Measurements from ENCODE around the gene SMCHD1. TPM values are rescaled to one million over a fixed set of nuclear protein-coding genes. Genes with fewer than 3 reads are reported as not detected.
"Not testable (repeated sequence)": the region's sequence is repeated elsewhere in the genome, so short reads cannot be mapped to it uniquely, and the experiment has no call there.

SMCHD1 gene
- total RNA-seq, 4 donors from 2014 or later, result 57.2 to 204 (median 105) TPM

DNA sequence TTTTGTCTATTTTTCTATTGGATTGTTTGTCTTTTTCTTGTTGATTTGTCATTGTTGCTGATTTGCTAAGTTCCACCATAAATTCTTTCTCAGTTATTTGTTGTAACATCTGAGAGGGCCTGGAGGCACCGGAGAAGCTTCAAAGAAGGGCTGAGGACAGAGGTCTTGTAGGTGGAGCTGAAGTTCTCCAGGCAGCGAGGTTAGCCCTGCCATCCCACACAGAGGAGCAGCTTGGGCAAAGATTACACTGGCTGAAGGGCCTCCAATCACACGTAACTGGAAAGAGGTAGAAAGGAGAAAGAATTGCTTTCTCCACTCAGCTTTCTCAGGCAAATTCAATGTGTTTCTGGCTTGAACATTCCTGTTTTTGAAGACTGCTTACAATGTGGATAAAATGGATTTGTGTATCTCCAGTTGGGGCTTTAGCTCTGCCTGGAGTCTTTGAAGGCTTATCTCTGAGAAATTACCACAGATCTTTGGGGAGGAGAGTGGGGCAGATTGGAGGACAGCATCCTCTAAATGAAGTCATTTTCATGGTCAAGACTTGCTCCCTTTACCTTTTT is 170.2 kb downstream of the SMCHD1 start:
- Histone ChIP-seq H3K4me1 (no peaks in the 10 kb centered on the region), H3K27me3 (no peaks in the 10 kb centered on the region), H3K9me3 (no peaks in the 10 kb centered on the region), H3K4me3 (no peak overlapping the region), H3K27ac (no peak overlapping the region), H3K36me3 (no peaks in the 10 kb centered on the region)
- no peak for DNase-seq
- TF ChIP-seq, protein P1, sequence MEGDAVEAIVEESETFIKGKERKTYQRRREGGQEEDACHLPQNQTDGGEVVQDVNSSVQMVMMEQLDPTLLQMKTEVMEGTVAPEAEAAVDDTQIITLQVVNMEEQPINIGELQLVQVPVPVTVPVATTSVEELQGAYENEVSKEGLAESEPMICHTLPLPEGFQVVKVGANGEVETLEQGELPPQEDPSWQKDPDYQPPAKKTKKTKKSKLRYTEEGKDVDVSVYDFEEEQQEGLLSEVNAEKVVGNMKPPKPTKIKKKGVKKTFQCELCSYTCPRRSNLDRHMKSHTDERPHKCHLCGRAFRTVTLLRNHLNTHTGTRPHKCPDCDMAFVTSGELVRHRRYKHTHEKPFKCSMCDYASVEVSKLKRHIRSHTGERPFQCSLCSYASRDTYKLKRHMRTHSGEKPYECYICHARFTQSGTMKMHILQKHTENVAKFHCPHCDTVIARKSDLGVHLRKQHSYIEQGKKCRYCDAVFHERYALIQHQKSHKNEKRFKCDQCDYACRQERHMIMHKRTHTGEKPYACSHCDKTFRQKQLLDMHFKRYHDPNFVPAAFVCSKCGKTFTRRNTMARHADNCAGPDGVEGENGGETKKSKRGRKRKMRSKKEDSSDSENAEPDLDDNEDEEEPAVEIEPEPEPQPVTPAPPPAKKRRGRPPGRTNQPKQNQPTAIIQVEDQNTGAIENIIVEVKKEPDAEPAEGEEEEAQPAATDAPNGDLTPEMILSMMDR (IDR thresholded peaks at IDR 0.05), result no peak
- TF ChIP-seq POLR2A (IDR thresholded peaks at IDR 0.05), result no peak

DNA sequence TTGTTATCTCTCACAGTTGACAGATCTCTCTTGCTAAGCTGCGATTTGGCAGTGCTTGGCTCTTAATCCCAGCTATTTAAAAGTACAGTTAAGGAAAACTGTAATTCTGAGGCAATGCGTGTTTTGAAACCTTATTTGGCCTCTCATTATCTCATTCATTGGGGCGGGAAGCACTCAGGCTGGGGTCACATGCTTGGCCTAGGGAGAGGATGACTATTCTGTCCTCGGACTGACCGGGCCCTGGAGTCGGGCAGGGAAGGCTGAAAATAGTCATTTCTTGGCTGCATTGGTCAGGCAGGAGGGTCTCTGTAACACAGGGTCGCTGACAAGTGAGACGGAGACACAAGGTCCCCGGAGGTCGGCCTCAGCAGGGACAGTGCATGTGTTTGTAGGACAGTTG is 171.1 kb downstream of the SMCHD1 start:
- Histone ChIP-seq H3K9me3 (no peaks in the 10 kb centered on the region), H3K36me3 (no peaks in the 10 kb centered on the region), H3K27me3 (no peaks in the 10 kb centered on the region), H3K4me3 (no peak overlapping the region), H3K4me1 (no peaks in the 10 kb centered on the region), H3K27ac (no peak overlapping the region)
- no peak for TF ChIP-seq POLR2A (IDR thresholded peaks at IDR 0.05)
- TF ChIP-seq, protein P1 (IDR thresholded peaks at IDR 0.05), result no peak
- DNase-seq, result no peak

DNA sequence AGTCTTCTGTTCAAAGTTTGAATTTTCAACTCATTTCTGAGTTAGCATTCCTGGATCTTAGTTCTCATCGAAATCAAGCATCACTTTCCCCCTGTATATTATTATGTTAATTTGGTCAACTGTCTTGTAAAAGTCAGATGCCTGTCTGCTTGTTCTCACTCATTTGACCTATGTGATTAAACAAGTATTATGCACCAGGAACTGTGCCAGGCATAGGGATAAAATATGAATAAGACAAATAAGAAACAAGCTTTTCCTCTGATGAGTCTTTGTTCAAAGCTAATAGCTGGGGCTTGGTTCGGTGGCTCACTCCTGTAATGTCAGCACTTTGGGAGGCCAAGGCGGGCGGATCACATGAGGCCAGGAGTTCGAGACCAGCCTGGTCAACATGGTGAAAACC is 171.5 kb downstream of the SMCHD1 start:
- no peaks in the 10 kb centered on the region for H3K4me1 ChIP-seq
- no peaks in the 10 kb centered on the region for H3K36me3 ChIP-seq
- DNase-seq, result no peak
- H3K27ac ChIP-seq, result no peak overlapping the region
- no peaks in the 10 kb centered on the region for H3K9me3 ChIP-seq
- H3K27me3 ChIP-seq, result no peaks in the 10 kb centered on the region
- TF ChIP-seq, protein P1 (IDR thresholded peaks at IDR 0.05), result no peak
- TF ChIP-seq POLR2A (IDR thresholded peaks at IDR 0.05), result no peak
- H3K4me3 ChIP-seq, result no peak overlapping the region

DNA sequence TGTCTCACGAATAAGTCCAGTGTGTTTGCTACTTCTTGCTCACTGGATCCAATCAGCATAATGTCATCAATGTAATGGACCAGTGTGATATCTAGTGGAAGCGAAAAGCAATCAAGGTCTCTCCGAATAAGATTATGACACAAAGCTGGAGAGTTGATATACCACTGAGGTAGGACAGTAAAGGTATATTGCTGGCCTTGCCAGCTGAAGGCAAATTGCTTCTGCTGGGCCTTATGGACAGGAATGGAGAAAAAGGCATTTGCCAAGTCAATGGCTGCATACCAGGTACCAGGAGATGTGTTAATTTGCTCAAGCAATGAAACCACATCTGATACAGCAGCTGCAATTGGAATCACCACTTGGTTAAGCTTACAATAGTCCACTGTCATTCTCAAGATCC is 180.6 kb downstream of the SMCHD1 start:
- DNase-seq, H3K9me3 ChIP-seq, H3K27ac ChIP-seq, H3K4me1 ChIP-seq, H3K4me3 ChIP-seq, H3K27me3 ChIP-seq, H3K36me3 ChIP-seq: not testable (repeated sequence)

DNA sequence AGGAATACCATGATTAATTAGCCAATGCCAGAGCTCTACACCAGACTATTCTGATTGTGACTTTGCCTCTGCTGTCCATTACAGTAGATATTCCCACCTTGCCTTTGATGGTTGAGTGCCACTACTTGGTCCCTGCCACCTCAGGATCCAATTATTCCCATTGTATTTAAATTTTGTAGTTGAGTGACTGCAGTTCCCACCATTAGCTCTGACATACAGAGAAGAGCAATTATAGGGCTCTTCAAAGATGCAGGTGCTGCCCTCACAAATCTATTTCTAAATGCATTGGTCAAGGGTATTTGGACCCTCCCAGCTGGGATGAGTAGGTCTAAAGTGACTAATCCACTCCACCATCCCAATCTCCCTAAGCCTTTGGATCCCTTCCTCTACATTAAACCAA is 181.8 kb downstream of the SMCHD1 start:
- DNase-seq, H3K27me3 ChIP-seq, H3K36me3 ChIP-seq, H3K4me1 ChIP-seq, H3K27ac ChIP-seq, H3K4me3 ChIP-seq, H3K9me3 ChIP-seq: not testable (repeated sequence)

DNA sequence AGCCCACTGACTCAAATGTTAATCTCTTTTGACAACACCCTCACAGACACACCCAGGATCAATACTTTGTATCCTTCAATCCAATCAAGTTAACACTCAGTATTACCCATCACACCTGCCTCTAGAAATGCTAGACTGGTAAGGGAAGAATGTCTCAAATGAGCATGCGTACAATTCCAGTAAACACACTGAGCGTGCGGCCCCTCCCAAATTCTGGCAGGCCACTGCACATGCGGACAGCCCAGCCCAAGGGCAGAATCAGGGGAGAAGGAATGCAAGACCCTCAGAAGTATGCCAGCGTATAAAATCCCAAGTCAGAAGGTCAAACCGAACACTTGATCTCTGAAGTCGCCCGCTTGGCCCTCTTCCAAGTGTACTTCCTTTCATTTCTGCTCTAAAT is 183.7 kb downstream of the SMCHD1 start:
- H3K36me3 ChIP-seq, result no peaks in the 10 kb centered on the region
- DNase-seq, result no peak
- H3K4me3 ChIP-seq, result no peak overlapping the region
- no peak for TF ChIP-seq POLR2A (IDR thresholded peaks at IDR 0.05)
- TF ChIP-seq, protein P1 (IDR thresholded peaks at IDR 0.05), result no peak
- H3K4me1 ChIP-seq, result no peaks in the 10 kb centered on the region
- no peaks in the 10 kb centered on the region for H3K27me3 ChIP-seq
- peaks cover 0 to 3% (median 0%) of the 10 kb centered on the region in 4 donors for H3K9me3 ChIP-seq
- H3K27ac ChIP-seq, result no peak overlapping the region

DNA sequence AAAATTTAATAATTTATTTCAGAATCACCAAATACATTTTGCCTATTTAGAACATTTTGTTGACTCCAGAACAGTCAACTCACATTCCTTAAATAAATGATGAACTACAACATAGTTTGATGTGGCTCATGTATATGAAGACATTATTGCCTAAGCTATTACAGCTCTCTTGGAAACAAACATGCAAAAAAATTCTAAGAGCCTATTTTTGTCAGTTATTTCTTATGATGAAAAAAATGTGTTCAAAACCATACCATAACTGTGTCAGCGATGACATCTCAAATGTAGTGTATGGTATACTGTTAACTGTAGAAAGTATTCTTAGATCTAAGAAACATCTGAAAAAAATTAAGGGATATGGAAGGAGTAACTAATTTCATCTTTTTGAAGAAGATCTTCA is 185.0 kb downstream of the SMCHD1 start:
- no peak overlapping the region for H3K27ac ChIP-seq
- H3K9me3 ChIP-seq, result peaks cover 0 to 3% (median 0%) of the 10 kb centered on the region in 4 donors
- DNase-seq, result no peak
- no peak for TF ChIP-seq POLR2A (IDR thresholded peaks at IDR 0.05)
- TF ChIP-seq, protein P1 (IDR thresholded peaks at IDR 0.05), result no peak
- H3K4me3 ChIP-seq, result no peak overlapping the region
- no peaks in the 10 kb centered on the region for H3K4me1 ChIP-seq
- H3K27me3 ChIP-seq, result no peaks in the 10 kb centered on the region
- H3K36me3 ChIP-seq, result no peaks in the 10 kb centered on the region

Data from Peyer's patch (tissue), 4 donors.